Measurements from ENCODE around the gene VCP. TPM values are rescaled to one million over a fixed set of nuclear protein-coding genes. Genes with fewer than 3 reads are reported as not detected.

The VCP gene
- total and polyA plus RNA-seq, 9 donors, result 152 to 198 (median 181) TPM

- Histone ChIP-seq H3K27ac (ENCODE audit: low read length) (no peak overlapping the region), H3K4me1 (ENCODE audit: control insufficient read depth, insufficient read depth, low read length) (peaks cover 22% of the 10 kb centered on the region), H3K36me3 (ENCODE audit: control insufficient read depth, insufficient read depth, low read length) (peaks cover 66% of the 10 kb centered on the region), H3K9me3 (replicated peaks; ENCODE audit: control insufficient read depth, low read depth, low read length) (no peaks in the 10 kb centered on the region), H3K4me3 (ENCODE audit: low read length) (no peak overlapping the region), H3K27me3 (ENCODE audit: control insufficient read depth, insufficient read depth, low read length) (no peaks in the 10 kb centered on the region)
- no CpG with 5 or more reads among the region's 1 CpG for WGBS (ENCODE audit: insufficient coverage)
- DNase-seq, result no peak
Measured at GRCh38 chr9:35067056-35067455, 5.4 kb downstream of the VCP start.

DNA sequence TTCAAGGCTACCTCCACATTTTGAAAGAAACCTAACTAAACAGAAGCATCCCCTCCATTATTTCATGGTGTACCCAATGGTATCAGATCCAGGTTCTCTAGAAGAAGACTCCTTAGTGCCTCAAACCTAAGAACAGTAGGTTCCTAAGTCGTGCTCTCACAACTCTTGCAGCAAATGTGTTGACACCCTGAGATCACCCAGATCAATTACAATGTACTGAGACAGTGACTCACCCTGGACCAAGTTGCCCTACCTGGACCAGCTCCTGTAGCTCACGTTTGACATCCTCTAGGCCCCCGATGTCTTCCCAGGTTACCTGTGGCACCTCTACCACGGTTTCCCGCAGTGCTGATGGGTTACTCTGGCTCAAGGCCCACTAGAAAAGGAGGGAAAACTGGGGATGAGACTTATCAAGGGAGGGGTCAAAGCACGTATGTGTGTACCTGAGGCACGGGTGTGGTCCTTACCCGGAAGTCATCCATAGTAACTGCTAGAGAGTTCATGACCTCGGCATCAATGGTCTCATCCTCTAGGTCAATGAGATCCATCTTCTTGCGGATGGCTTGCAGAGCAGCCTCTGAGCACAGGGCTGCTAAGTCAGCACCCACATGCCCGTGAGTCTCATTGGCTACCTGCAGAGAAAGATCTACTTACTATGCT, 11.7 kb downstream of the VCP start:
- Histone ChIP-seq H3K4me1 (ENCODE audit: control insufficient read depth, insufficient read depth, low read length) (no peaks in the 10 kb centered on the region), H3K27me3 (ENCODE audit: control insufficient read depth, insufficient read depth, low read length) (no peaks in the 10 kb centered on the region), H3K4me3 (ENCODE audit: low read length) (no peak overlapping the region), H3K27ac (ENCODE audit: low read length) (no peak overlapping the region), H3K9me3 (replicated peaks; ENCODE audit: control insufficient read depth, low read depth, low read length) (no peaks in the 10 kb centered on the region), H3K36me3 (ENCODE audit: control insufficient read depth, insufficient read depth, low read length) (peaks cover 94% of the 10 kb centered on the region)
- WGBS (ENCODE audit: insufficient coverage), result 92% methylated on average over 10 of the region's 11 CpGs
- DNase-seq, result no peak

DNA sequence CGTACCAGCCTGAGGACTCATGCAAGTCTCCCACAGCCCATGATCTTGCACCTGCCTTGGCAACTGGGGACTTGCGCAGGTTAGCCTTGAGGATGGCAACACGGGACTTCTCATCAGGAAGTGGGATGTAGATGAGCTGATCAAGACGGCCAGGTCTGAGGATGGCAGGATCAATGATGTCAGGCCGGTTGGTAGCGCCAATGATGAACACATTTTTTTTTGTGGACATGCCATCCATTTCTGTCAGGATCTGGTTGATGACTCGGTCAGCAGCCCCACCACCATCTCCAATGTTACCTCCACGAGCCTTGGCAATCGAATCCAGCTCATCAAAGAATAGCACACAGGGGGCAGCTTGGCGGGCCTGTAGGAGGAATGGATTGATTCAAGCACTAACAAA, 13.0 kb downstream of the VCP start:
- no peaks in the 10 kb centered on the region for H3K4me1 ChIP-seq (ENCODE audit: control insufficient read depth, insufficient read depth, low read length)
- no peaks in the 10 kb centered on the region for H3K27me3 ChIP-seq (ENCODE audit: control insufficient read depth, insufficient read depth, low read length)
- no peak overlapping the region for H3K27ac ChIP-seq (ENCODE audit: low read length)
- 94% methylated on average over 5 of the region's 10 CpGs for WGBS (ENCODE audit: insufficient coverage)
- peaks cover 81% of the 10 kb centered on the region for H3K36me3 ChIP-seq (ENCODE audit: control insufficient read depth, insufficient read depth, low read length)
- no peak for DNase-seq
- H3K9me3 ChIP-seq (replicated peaks; ENCODE audit: control insufficient read depth, low read depth, low read length), result no peaks in the 10 kb centered on the region
- H3K4me3 ChIP-seq (ENCODE audit: low read length), result no peak overlapping the region

- Histone ChIP-seq H3K9me3 (replicated peaks; ENCODE audit: control insufficient read depth, low read depth, low read length) (no peaks in the 10 kb centered on the region), H3K36me3 (ENCODE audit: control insufficient read depth, insufficient read depth, low read length) (peaks cover 73% of the 10 kb centered on the region), H3K4me1 (ENCODE audit: control insufficient read depth, insufficient read depth, low read length) (no peaks in the 10 kb centered on the region), H3K27ac (ENCODE audit: low read length) (no peak overlapping the region), H3K27me3 (ENCODE audit: control insufficient read depth, insufficient read depth, low read length) (no peaks in the 10 kb centered on the region), H3K4me3 (ENCODE audit: low read length) (no peak overlapping the region)
- 98% methylated on average over 8 of the region's 8 CpGs for WGBS (ENCODE audit: insufficient coverage)
- no peak for DNase-seq
Measured at GRCh38 chr9:35057271-35057620, 15.2 kb downstream of the VCP start.

GRCh38 chr9:35056571-35057270, 15.7 kb downstream of the VCP start:
- H3K27me3 ChIP-seq (ENCODE audit: control insufficient read depth, insufficient read depth, low read length), result no peaks in the 10 kb centered on the region
- H3K4me1 ChIP-seq (ENCODE audit: control insufficient read depth, insufficient read depth, low read length), result no peaks in the 10 kb centered on the region
- H3K9me3 ChIP-seq (replicated peaks; ENCODE audit: control insufficient read depth, low read depth, low read length), result no peaks in the 10 kb centered on the region
- no peak for DNase-seq
- peaks cover 72% of the 10 kb centered on the region for H3K36me3 ChIP-seq (ENCODE audit: control insufficient read depth, insufficient read depth, low read length)
- 85% methylated on average over 4 of the region's 9 CpGs for WGBS (ENCODE audit: insufficient coverage)
- H3K4me3 ChIP-seq (ENCODE audit: low read length), result no peak overlapping the region
- no peak overlapping the region for H3K27ac ChIP-seq (ENCODE audit: low read length)

GRCh38 chr9:35054871-35055644, 17.4 kb downstream of the VCP start:
- H3K27me3 ChIP-seq (ENCODE audit: control insufficient read depth, insufficient read depth, low read length), result no peaks in the 10 kb centered on the region
- peaks cover 63% of the 10 kb centered on the region for H3K36me3 ChIP-seq (ENCODE audit: control insufficient read depth, insufficient read depth, low read length)
- no peak overlapping the region for H3K27ac ChIP-seq (ENCODE audit: low read length)
- WGBS (ENCODE audit: insufficient coverage), result 92% methylated on average over 9 of the region's 14 CpGs
- no peaks in the 10 kb centered on the region for H3K9me3 ChIP-seq (replicated peaks; ENCODE audit: control insufficient read depth, low read depth, low read length)
- H3K4me1 ChIP-seq (ENCODE audit: control insufficient read depth, insufficient read depth, low read length), result no peaks in the 10 kb centered on the region
- DNase-seq, result no peak
- no peak overlapping the region for H3K4me3 ChIP-seq (ENCODE audit: low read length)

GRCh38 chr9:35054185-35054835, 18.1 kb downstream of the VCP start:
- H3K27me3 ChIP-seq (ENCODE audit: control insufficient read depth, insufficient read depth, low read length), result no peaks in the 10 kb centered on the region
- WGBS (ENCODE audit: insufficient coverage), result 50% methylated on average over 2 of the region's 5 CpGs
- H3K9me3 ChIP-seq (replicated peaks; ENCODE audit: control insufficient read depth, low read depth, low read length), result no peaks in the 10 kb centered on the region
- DNase-seq, result no peak
- no peaks in the 10 kb centered on the region for H3K4me1 ChIP-seq (ENCODE audit: control insufficient read depth, insufficient read depth, low read length)
- no peak overlapping the region for H3K27ac ChIP-seq (ENCODE audit: low read length)
- H3K36me3 ChIP-seq (ENCODE audit: control insufficient read depth, insufficient read depth, low read length), result peaks cover 62% of the 10 kb centered on the region
- no peak overlapping the region for H3K4me3 ChIP-seq (ENCODE audit: low read length)

GRCh38 chr9:35051069-35051967, 21.1 kb downstream of the VCP start:
- DNase-seq, result peak; percentile 44
- no peak overlapping the region for H3K27ac ChIP-seq (ENCODE audit: low read length)
- H3K4me1 ChIP-seq (ENCODE audit: control insufficient read depth, insufficient read depth, low read length), result no peaks in the 10 kb centered on the region
- peaks cover 45% of the 10 kb centered on the region for H3K36me3 ChIP-seq (ENCODE audit: control insufficient read depth, insufficient read depth, low read length)
- H3K4me3 ChIP-seq (ENCODE audit: low read length), result no peak overlapping the region
- H3K9me3 ChIP-seq (replicated peaks; ENCODE audit: control insufficient read depth, low read depth, low read length), result no peaks in the 10 kb centered on the region
- 100% methylated on average over 1 of the region's 7 CpGs for WGBS (ENCODE audit: insufficient coverage)
- H3K27me3 ChIP-seq (ENCODE audit: control insufficient read depth, insufficient read depth, low read length), result no peaks in the 10 kb centered on the region

DNA sequence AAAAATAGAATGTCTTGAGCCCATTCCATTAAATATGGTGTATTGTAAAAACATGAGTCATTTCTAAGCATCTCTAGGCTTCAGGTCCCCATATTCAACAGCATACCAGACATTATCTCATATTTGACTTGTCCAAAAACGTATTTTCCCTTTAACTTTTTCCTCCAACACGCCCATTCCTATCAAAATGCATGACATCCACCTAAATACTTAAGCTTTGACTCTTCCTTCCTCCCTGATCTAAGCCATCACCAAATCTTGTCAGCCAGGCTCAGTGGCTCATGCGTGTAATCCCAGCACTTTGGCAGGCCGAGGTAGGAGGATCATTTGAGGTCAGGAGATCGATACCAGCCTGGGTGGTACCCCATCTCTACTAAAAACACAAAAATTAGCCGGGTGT, 23.9 kb downstream of the VCP start:
- H3K9me3 ChIP-seq (replicated peaks; ENCODE audit: control insufficient read depth, low read depth, low read length), result no peaks in the 10 kb centered on the region
- no peak overlapping the region for H3K27ac ChIP-seq (ENCODE audit: low read length)
- no peaks in the 10 kb centered on the region for H3K27me3 ChIP-seq (ENCODE audit: control insufficient read depth, insufficient read depth, low read length)
- peaks cover 56% of the 10 kb centered on the region for H3K36me3 ChIP-seq (ENCODE audit: control insufficient read depth, insufficient read depth, low read length)
- H3K4me3 ChIP-seq (ENCODE audit: low read length), result no peak overlapping the region
- WGBS (ENCODE audit: insufficient coverage), result 100% methylated on average over 2 of the region's 6 CpGs
- H3K4me1 ChIP-seq (ENCODE audit: control insufficient read depth, insufficient read depth, low read length), result no peaks in the 10 kb centered on the region
- no peak for DNase-seq

Measured in muscle of leg (tissue), 11 donors.